GM19372 (cell line): ENCODE results near the gene ELF3.
"Not testable (repeated sequence)": the region's sequence is repeated elsewhere in the genome, so short reads cannot be mapped to it uniquely, and the experiment has no call there.

ENCODE experiments used
- ATAC-seq: cut with Tn5 transposase; IDR thresholded peaks from one replicate; pipeline ENCODE4 v1.9.1; 2021; ENCODE audit warnings: mild to moderate bottlenecking, low read depth, moderate library complexity; ENCODE audit not compliant: unreplicated experiment

ELF3 gene

GRCh38 chr1:202063093-202063492, 52.7 kb downstream of the ELF3 start:
- ATAC-seq = no peak

GRCh38 chr1:202064889-202065312, 54.5 kb downstream of the ELF3 start:
- not testable (repeated sequence) for ATAC-seq
